Heart left ventricle (tissue), 16 donors: Measurements from ENCODE around the gene LRRC71. TPM values are rescaled to one million over a fixed set of nuclear protein-coding genes. Genes with fewer than 3 reads are reported as not detected.

Source experiments
- ATAC-seq, 4 donors: fragments of 200-7000 bp; cut with Tn5 transposase; one replicate each; pipeline ENCODE4 v1.9.1; 2020 to 2022; ENCODE audit warnings: moderate library complexity in 4 of 4, mild to moderate bottlenecking in 3 of 4, moderate number of reproducible peaks in 1 of 4
- DNase-seq, 5 donors: peaks; one replicate each; pipeline ENCODE4 v3.0.0-alpha.2; 2020
- H3K27ac ChIP-seq, 12 donors: fragments of 200-600 bp; sonication (generic) in 4 of 12; one replicate each; pipeline versions ENCODE4 v1.5.0 to v1.8.0; 2016 to 2022; ENCODE audit warnings: mild to moderate bottlenecking in 2 of 12
- H3K27me3 ChIP-seq, 9 donors: fragments of 200-600 bp; sonication (generic) in 2 of 9; one replicate each; pipeline versions ENCODE4 v1.5.1 to v1.8.0; 2016 to 2022; ENCODE audit warnings: mild to moderate bottlenecking in 3 of 9
- H3K36me3 ChIP-seq, 9 donors: fragments of 200-600 bp; sonication (generic) in 2 of 9; one replicate each; pipeline versions ENCODE4 v1.5.0 to v1.8.0; 2018 to 2022; ENCODE audit warnings: mild to moderate bottlenecking in 2 of 9
- H3K4me1 ChIP-seq, 12 donors: fragments of 200-600 bp; sonication (generic) in 4 of 12; one replicate each; pipeline versions ENCODE4 v1.5.0 to v1.8.0; 2016 to 2022; ENCODE audit warnings: mild to moderate bottlenecking in 3 of 12
- H3K4me3 ChIP-seq, 12 donors: fragments of 200-600 bp; sonication (generic) in 4 of 12; one replicate each; pipeline versions ENCODE4 v1.5.0 to v1.8.0; 2017 to 2022; ENCODE audit warnings: mild to moderate bottlenecking in 9 of 12, moderate library complexity in 4 of 12
- H3K9me3 ChIP-seq, 12 donors: fragments of 200-600 bp; sonication (generic) in 4 of 12; one replicate each; pipeline versions ENCODE4 v1.5.0 to v1.8.0; 2016 to 2022; ENCODE audit warnings: mild to moderate bottlenecking in 1 of 12
- POLR2A ChIP-seq, 2 donors: fragments of 450-650 bp; IDR thresholded peaks; one replicate each; pipeline ENCODE4 v1.6.1; 2017; ENCODE audit warnings: antibody characterized with exemption in 2 of 2, mild to moderate bottlenecking in 2 of 2, moderate library complexity in 2 of 2
- WGBS, 4 donors: extraction: QIAGEN DNeasy Blood & Tissue Kit in 2 of 4; methylation state at CpG; one replicate each; pipeline versions ENCODE4 v1.1.5 to v1.1.7; 2013 to 2018; 5-methylcytosine and 5-hydroxymethylcytosine counted together
- intact Hi-C, 10 donors: fragments of 100-400 bp; cut with DNase I; formaldehyde crosslinking; loops; one replicate each; pipeline versions ENCODE4 v1.11.1 to v1.14.2; 2022
- polyA plus RNA-seq, 2 donors: library from polyadenylated mRNA; stranded (reverse); fragments of 200-250 nt; gene quantifications; one replicate each; pipeline ENCODE4 v1.2.3, GENCODE V29; 2013
- total RNA-seq, 9 donors: library from RNA; depleted of rRNA in 2 of 9; stranded (reverse); fragments of >200 nt in 2 of 9; fragmentation: NEBNext Ultra II Directional in 3 of 9; extraction: Animal tissue kit (Norgen Biotek cat#: 25700) in 3 of 9; gene quantifications; one replicate each; pipeline versions ENCODE4 v1.1.0 to v1.2.4, GENCODE V29; 2016 to 2023
- TF ChIP-seq, protein P1 (sequence below), 12 donors: fragments of 200-600 bp; sonication (generic) in 4 of 12; IDR thresholded peaks; one replicate each; pipeline versions ENCODE4 v1.5.0 to v1.8.0; 2018 to 2022; ENCODE audit warnings: antibody characterized with exemption in 12 of 12, mild to moderate bottlenecking in 5 of 12
- donor health status: ischemic (EF 13 %, LVEDD 7.1; RV severe dilation, severe dysfunction).
- donor health status: healthy with polysubstance abuse.
- donor health status: DM: no; HTN: yes; CAD: no.
- donor health status: DM: no; HTN: no; CAD: no.
- donor health status: ischemic (EF 25% LVEDD 6.9; RV normal size, moderate dysfunction).
- donor health status: ischemic (EF 25% LVEDD 5.7; RV mildly dilated, moderate dysfunction).
- donor health status: healthy.
- donor health status: DM: yes; HTN: yes; CAD: no.
- donor health status: ischemic (EF 35%, LVEDD 5.7; RV mildly dilated, moderate dysfunction).
- donor health status: nonischemic (EF 11% LVEDD 7.7; RV severe dilation, severe dysfunction).
- donor health status: DM: yes; HTN: yes; CAD: no.
- donor health status: PGD.
- donor health status: ischemic (EF 29% LVEDD 5.4; RV normal size, mild dysfunction).
- donor health status: nonischemic (EF 23%, LVEDD 6.1; RV moderate dilation, normal function).

Gene LRRC71
- total and polyA plus RNA-seq, 11 donors = 0.06 to 0.42 (median 0.27) TPM; not detected in 8

- DNase-seq (no peak), ATAC-seq (no peak)
- H3K4me3 ChIP-seq = peak overlapping the region in 3 of 12 donors; percentile 19 to 30 (median 23)
- intact Hi-C loops = loop anchor here in 4 of 10 donors (5.0 to 10.0 kb wide), 4 partner anchors 37 to 119 kb away; no protein-coding TSS in a partner anchor
- peaks cover 24 to 88% (median 77%) of the 10 kb centered on the region in 9 donors for H3K27me3 ChIP-seq
- no peaks in the 10 kb centered on the region for H3K36me3 ChIP-seq
- H3K4me1 ChIP-seq = peaks cover 4 to 39% (median 27%) of the 10 kb centered on the region in 12 donors
- TF ChIP-seq, protein P1, sequence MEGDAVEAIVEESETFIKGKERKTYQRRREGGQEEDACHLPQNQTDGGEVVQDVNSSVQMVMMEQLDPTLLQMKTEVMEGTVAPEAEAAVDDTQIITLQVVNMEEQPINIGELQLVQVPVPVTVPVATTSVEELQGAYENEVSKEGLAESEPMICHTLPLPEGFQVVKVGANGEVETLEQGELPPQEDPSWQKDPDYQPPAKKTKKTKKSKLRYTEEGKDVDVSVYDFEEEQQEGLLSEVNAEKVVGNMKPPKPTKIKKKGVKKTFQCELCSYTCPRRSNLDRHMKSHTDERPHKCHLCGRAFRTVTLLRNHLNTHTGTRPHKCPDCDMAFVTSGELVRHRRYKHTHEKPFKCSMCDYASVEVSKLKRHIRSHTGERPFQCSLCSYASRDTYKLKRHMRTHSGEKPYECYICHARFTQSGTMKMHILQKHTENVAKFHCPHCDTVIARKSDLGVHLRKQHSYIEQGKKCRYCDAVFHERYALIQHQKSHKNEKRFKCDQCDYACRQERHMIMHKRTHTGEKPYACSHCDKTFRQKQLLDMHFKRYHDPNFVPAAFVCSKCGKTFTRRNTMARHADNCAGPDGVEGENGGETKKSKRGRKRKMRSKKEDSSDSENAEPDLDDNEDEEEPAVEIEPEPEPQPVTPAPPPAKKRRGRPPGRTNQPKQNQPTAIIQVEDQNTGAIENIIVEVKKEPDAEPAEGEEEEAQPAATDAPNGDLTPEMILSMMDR (IDR thresholded peaks at IDR 0.05) = no peak
- TF ChIP-seq POLR2A (IDR thresholded peaks at IDR 0.05) = no peak
- H3K27ac ChIP-seq = no peak overlapping the region
- 3 to 5% (median 4%) methylated on average over 48 to 64 of the region's 64 CpGs for WGBS, 4 donors
- H3K9me3 ChIP-seq = no peaks in the 10 kb centered on the region
Measured at GRCh38 chr1:156923670-156924477, 3.4 kb downstream of the LRRC71 start.

- WGBS, 4 donors = 33 to 55% (median 51%) methylated on average over 15 to 22 of the region's 22 CpGs
- H3K4me1 ChIP-seq = peaks cover 4 to 39% (median 27%) of the 10 kb centered on the region in 12 donors
- H3K4me3 ChIP-seq = no peak overlapping the region
- DNase-seq = no peak
- no peak overlapping the region for H3K27ac ChIP-seq
- TF ChIP-seq, protein P1 (IDR thresholded peaks at IDR 0.05) = no peak
- no peak for TF ChIP-seq POLR2A (IDR thresholded peaks at IDR 0.05)
- H3K36me3 ChIP-seq = no peaks in the 10 kb centered on the region
- no peaks in the 10 kb centered on the region for H3K9me3 ChIP-seq
- no peak for ATAC-seq
- H3K27me3 ChIP-seq = peaks cover 24 to 92% (median 75%) of the 10 kb centered on the region in 9 donors
- intact Hi-C loops = loop anchor here in 6 of 10 donors (5.0 to 10.0 kb wide), 6 partner anchors 37 to 237 kb away; no protein-coding TSS in a partner anchor
Measured at GRCh38 chr1:156924478-156925153, 4.2 kb downstream of the LRRC71 start.

GRCh38 chr1:156925154-156926010 is 5.0 kb downstream of the LRRC71 start:
- H3K9me3 ChIP-seq = no peaks in the 10 kb centered on the region
- WGBS, 4 donors = 87 to 92% (median 89%) methylated on average over 5 of the region's 5 CpGs
- H3K4me1 ChIP-seq = peaks cover 4 to 35% (median 22%) of the 10 kb centered on the region in 12 donors
- TF ChIP-seq, protein P1 (IDR thresholded peaks at IDR 0.05) = no peak
- TF ChIP-seq POLR2A (IDR thresholded peaks at IDR 0.05) = no peak
- intact Hi-C loops = loop anchor here in 4 of 10 donors (5.0 to 10.0 kb wide), 4 partner anchors 88 to 238 kb away; no protein-coding TSS in a partner anchor
- no peaks in the 10 kb centered on the region for H3K36me3 ChIP-seq
- peaks cover 24 to 86% (median 67%) of the 10 kb centered on the region in 9 donors for H3K27me3 ChIP-seq
- no peak overlapping the region for H3K27ac ChIP-seq
- no peak for ATAC-seq
- DNase-seq = no peak
- no peak overlapping the region for H3K4me3 ChIP-seq
